LNCaP clone FGC (cell line): Measurements from ENCODE around the gene ZCCHC10.
A peak's percentile ranks its signal among the peaks of the same experiment; 100 is the strongest.
"Not testable (repeated sequence)": the region's sequence is repeated elsewhere in the genome, so short reads cannot be mapped to it uniquely, and the experiment has no call there.

Source experiments
- DNase-seq: peaks from one replicate; pipeline ENCODE4 v3.0.0-alpha.2; 2011; ENCODE audit warnings: low read depth
- H3K4me3 ChIP-seq: 2 replicates; pipeline ENCODE4 v1.5.1; 2011; ENCODE audit warnings: mild to moderate bottlenecking, low read depth, low read length, control low read depth
- CTCF ChIP-seq: IDR thresholded peaks from 2 replicates; pipeline ENCODE4 v1.5.1; 2012; ENCODE audit warnings: mild to moderate bottlenecking; ENCODE audit not compliant: control insufficient read depth, insufficient read depth; ENCODE audit errors: extremely low read depth

The ZCCHC10 gene

GRCh38 chr5:133029416-133029815 lies 3.1 kb upstream of the ZCCHC10 start:
- no peak overlapping the region for H3K4me3 ChIP-seq
- DNase-seq = no peak
- no peak for TF ChIP-seq CTCF

- no peak for DNase-seq
- TF ChIP-seq CTCF = no peak
- H3K4me3 ChIP-seq = peak overlapping the region; percentile 79
Measured at GRCh38 chr5:133026664-133027153, 360 bp upstream of the ZCCHC10 start.

GRCh38 chr5:133019471-133019870 lies 6.9 kb downstream of the ZCCHC10 start:
- H3K4me3 ChIP-seq, DNase-seq: not testable (repeated sequence)

GRCh38 chr5:133017964-133018363 lies 8.4 kb downstream of the ZCCHC10 start:
- TF ChIP-seq CTCF = no peak
- no peak overlapping the region for H3K4me3 ChIP-seq
- DNase-seq = no peak

GRCh38 chr5:133015466-133015865 lies 10.9 kb downstream of the ZCCHC10 start:
- no peak for DNase-seq
- no peak for TF ChIP-seq CTCF
- no peak overlapping the region for H3K4me3 ChIP-seq

GRCh38 chr5:133008455-133008854 lies 17.9 kb downstream of the ZCCHC10 start:
- not testable (repeated sequence) for H3K4me3 ChIP-seq, DNase-seq

- TF ChIP-seq CTCF = no peak
- H3K4me3 ChIP-seq = no peak overlapping the region
- no peak for DNase-seq
Measured at GRCh38 chr5:133006653-133007052, 19.7 kb downstream of the ZCCHC10 start.

GRCh38 chr5:132999246-132999645 lies 27.1 kb downstream of the ZCCHC10 start:
- no peak for TF ChIP-seq CTCF
- H3K4me3 ChIP-seq = no peak overlapping the region
- DNase-seq = no peak
